Measurements from ENCODE around the gene CREBBP.

CREBBP gene

GRCh38 chr16:3810818-3811217, 69.7 kb downstream of the CREBBP start:
- no peak overlapping the region for H3K4me3 ChIP-seq (ENCODE audit: low read depth, low read length)
- no peaks in the 10 kb centered on the region for H3K9me3 ChIP-seq
- peaks cover 6% of the 10 kb centered on the region for H3K4me1 ChIP-seq
- peaks cover 10% of the 10 kb centered on the region; the same call in 1 of the 2 replicates for H3K36me3 ChIP-seq
- DNase-seq: no peak
- no peak for TF ChIP-seq CTCF (IDR thresholded peaks at IDR 0.05; ENCODE audit: low read depth, low read length)
- H3K27me3 ChIP-seq: no peaks in the 10 kb centered on the region

DNA sequence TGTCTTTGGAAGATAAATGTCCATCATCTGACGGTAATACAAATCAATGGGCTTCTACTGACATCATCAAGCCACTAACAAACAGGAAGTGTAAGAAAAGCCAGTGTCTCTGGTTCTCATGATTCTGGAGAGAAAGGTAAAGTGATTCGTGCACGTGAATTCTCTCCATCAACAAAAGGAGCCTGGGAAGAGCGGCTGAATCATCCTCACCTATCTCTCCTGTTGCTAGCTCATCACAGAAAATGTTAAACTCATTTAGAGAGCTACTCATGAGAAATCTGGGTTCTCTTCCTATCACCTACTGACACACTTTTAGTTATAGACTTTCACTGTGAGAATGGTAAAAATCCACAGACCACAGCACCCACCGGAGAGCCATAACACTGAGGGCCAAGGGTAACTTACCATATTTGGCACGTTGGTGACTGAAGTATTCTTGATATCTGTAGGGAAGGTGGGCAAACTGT, 70.3 kb downstream of the CREBBP start:
- no peak for TF ChIP-seq CTCF (IDR thresholded peaks at IDR 0.05; ENCODE audit: low read depth, low read length)
- peaks cover 10% of the 10 kb centered on the region; the same call in 1 of the 2 replicates for H3K36me3 ChIP-seq
- no peaks in the 10 kb centered on the region for H3K9me3 ChIP-seq
- no peaks in the 10 kb centered on the region for H3K27me3 ChIP-seq
- peaks cover 6% of the 10 kb centered on the region for H3K4me1 ChIP-seq
- no peak overlapping the region for H3K4me3 ChIP-seq (ENCODE audit: low read depth, low read length)
- DNase-seq: no peak

- DNase-seq: no peak
- Histone ChIP-seq H3K27me3 (no peaks in the 10 kb centered on the region), H3K4me3 (ENCODE audit: low read depth, low read length) (no peak overlapping the region), H3K9me3 (no peaks in the 10 kb centered on the region), H3K4me1 (peaks cover 3% of the 10 kb centered on the region), H3K36me3 (peaks cover 6% of the 10 kb centered on the region)
- TF ChIP-seq CTCF (IDR thresholded peaks at IDR 0.05; ENCODE audit: low read depth, low read length): no peak
These were observed 72.0 kb downstream of the CREBBP start for GRCh38 chr16:3808308-3809063.

DNA sequence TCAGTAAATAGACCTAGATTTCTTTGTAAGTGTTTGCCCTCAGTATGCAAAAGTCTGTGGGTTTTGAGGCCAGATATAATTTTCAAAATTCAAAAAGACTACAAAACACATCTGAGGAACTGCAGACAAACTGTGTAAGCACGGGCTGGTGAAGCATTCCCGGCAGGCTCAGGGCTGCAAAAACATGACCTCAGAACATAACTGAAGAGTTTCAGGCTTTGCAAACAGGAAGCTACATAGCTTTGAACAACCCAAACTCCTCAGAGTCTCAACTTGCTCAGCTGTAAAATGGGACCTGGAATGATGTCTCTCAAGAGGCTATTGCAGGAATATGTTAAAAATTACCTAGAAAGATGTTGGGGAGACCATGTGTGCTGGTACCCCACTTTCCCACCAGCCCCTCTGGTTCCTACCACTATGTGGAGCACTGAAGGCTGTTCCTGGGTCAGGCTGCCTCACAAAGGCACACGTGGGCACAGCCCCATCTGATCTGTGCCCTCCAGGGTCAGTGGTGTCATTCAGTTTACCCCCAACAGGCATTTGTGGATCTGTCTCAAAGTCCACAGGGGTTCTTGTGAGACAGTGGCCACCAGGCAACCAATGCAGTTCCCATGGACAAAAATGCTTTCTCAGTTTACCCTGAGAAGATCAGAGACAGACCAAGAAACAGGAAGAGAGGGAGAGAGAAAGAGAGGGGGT, 72.9 kb downstream of the CREBBP start:
- Histone ChIP-seq H3K36me3 (peaks cover 6% of the 10 kb centered on the region), H3K4me1 (peaks cover 1% of the 10 kb centered on the region), H3K27me3 (no peaks in the 10 kb centered on the region), H3K4me3 (ENCODE audit: low read depth, low read length) (no peak overlapping the region), H3K9me3 (no peaks in the 10 kb centered on the region)
- DNase-seq: no peak
- TF ChIP-seq CTCF (IDR thresholded peaks at IDR 0.05; ENCODE audit: low read depth, low read length): no peak

DNA sequence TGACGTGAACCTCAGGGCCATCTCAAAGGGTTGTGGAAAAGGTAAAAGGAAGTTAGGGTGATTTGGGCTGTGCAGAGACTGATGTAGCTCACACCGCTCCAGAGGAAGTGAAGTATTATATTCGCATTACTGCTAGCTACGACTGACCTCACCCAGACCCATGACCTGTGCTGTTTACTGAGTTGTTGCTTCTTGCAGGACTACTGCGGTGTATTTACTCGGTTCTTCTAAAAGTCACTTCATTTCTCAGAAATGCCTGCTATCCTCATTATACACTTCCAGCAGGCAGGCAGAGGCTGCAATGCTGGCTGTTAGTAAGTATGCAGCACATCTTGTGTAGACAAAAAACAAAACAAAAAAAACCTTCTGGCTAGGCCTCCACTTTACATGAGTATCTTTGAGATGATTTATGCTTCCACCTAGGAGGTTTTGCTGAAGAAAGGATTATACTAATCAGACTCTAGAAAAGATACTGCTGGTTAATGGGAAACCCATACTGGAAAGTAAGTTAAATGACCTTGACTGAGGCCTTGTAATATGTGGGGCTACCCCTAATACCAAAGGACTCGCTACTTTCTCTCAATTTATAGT, 76.0 kb downstream of the CREBBP start:
- Histone ChIP-seq H3K4me3 (ENCODE audit: low read depth, low read length) (no peak overlapping the region), H3K4me1 (no peaks in the 10 kb centered on the region), H3K27me3 (no peaks in the 10 kb centered on the region), H3K9me3 (no peaks in the 10 kb centered on the region), H3K36me3 (no peaks in the 10 kb centered on the region; the same call in 1 of the 2 replicates)
- TF ChIP-seq CTCF (IDR thresholded peaks at IDR 0.05; ENCODE audit: low read depth, low read length): no peak
- DNase-seq: no peak
